ENCODE results near the gene TRAPPC10. TPM values are rescaled to one million over a fixed set of nuclear protein-coding genes. Genes with fewer than 3 reads are reported as not detected.
"Not testable (repeated sequence)": the region's sequence is repeated elsewhere in the genome, so short reads cannot be mapped to it uniquely, and the experiment has no call there.

TRAPPC10 gene
- total RNA-seq, 4 donors from 2014 or later = 20.9 to 31.9 (median 31.2) TPM

DNA sequence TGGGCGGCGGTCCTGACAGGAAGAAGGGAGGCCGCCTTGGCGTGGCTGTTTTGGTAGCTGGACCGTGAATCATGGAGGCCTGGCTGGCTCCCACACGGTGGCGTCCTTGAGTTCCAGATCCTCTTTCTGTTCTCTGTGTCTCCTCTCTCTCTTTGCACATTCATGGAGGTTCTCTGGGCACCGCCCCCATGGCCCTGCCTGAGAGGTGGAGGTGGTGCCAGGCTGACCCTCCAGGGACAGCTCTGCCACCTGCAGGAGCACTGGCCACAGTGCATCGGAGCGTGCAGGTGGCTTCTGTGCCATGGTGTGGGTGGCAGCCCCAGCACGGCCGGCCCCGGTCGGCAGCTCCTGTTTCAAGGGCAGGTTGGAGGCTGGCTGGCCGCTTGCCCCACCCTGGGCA lies 125.9 kb downstream of the TRAPPC10 start:
- H3K4me3 ChIP-seq (ENCODE audit: low read depth, poor library complexity, severe bottlenecking); intact Hi-C loops (cut with DNase I; ENCODE audit: low total_unique reads); DNase-seq (ENCODE audit: low spot score in 2 of 2): not testable (repeated sequence)
- no CpG with 5 or more reads among the region's 15 CpGs for WGBS, 2 donors

- 80% methylated on average over 4 of the region's 30 CpGs; no CpG with 5 or more reads in 1 of the 2 donors for WGBS, 2 donors
- DNase-seq (ENCODE audit: low spot score in 2 of 2) = peak; percentile 0 to 4
- H3K4me3 ChIP-seq (ENCODE audit: low read depth, poor library complexity, severe bottlenecking); intact Hi-C loops (cut with DNase I; ENCODE audit: low total_unique reads): not testable (repeated sequence)
Measured at GRCh38 chr21:44139787-44140551, 127.9 kb downstream of the TRAPPC10 start.

DNA sequence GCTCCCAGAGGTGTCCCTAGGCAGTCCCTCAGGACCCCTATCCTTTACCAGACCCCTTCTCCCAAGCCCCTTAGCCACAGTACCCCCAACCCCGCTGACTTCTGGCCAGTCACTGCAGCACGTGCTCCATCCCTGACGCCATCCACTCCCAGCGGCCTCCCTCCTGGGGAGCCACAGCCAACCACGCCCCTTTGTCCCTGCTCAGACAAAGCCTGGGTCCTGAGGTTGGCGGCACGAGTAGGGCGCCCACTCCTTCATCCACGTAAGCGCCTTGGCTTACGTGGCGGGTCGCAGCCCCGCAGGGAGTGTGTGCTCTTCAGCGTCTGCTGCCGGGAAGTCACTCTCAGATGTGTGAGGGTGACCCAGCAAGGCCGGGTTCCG lies 128.4 kb downstream of the TRAPPC10 start:
- DNase-seq (ENCODE audit: low spot score in 2 of 2); intact Hi-C loops (cut with DNase I; ENCODE audit: low total_unique reads); H3K4me3 ChIP-seq (ENCODE audit: low read depth, poor library complexity, severe bottlenecking): not testable (repeated sequence)
- no CpG with 5 or more reads among the region's 18 CpGs for WGBS, 2 donors

GRCh38 chr21:44142470-44142869 lies 130.4 kb downstream of the TRAPPC10 start:
- H3K4me3 ChIP-seq (ENCODE audit: low read depth, poor library complexity, severe bottlenecking); intact Hi-C loops (cut with DNase I; ENCODE audit: low total_unique reads); DNase-seq (ENCODE audit: low spot score in 2 of 2): not testable (repeated sequence)
- WGBS, 2 donors = no CpG with 5 or more reads among the region's 10 CpGs

DNA sequence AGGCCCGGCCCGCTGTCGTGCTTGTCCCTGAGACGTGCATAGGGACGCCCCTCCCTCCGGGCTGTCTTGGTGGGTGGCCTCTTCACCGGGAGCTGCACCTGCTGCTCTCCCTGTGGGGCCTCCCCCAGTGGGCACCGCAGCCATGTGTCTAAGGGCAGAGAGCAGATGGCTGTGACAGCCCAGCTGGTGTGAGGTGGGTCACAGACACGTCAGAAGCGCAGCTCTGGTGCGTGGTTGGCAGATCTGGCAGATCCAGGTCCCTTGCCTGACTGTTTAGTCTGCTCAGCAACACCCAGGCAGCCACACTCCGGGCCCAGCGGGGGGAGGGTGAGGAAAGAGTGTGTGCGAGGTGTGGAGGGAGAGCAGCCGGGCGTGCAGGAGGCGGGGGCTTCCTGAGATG lies 131.3 kb downstream of the TRAPPC10 start:
- WGBS, 2 donors = no CpG with 5 or more reads among the region's 17 CpGs
- intact Hi-C loops (cut with DNase I; ENCODE audit: low total_unique reads); DNase-seq (ENCODE audit: low spot score in 2 of 2); H3K4me3 ChIP-seq (ENCODE audit: low read depth, poor library complexity, severe bottlenecking): not testable (repeated sequence)

GRCh38 chr21:44143996-44144395 lies 131.9 kb downstream of the TRAPPC10 start:
- H3K4me3 ChIP-seq (ENCODE audit: low read depth, poor library complexity, severe bottlenecking); intact Hi-C loops (cut with DNase I; ENCODE audit: low total_unique reads); DNase-seq (ENCODE audit: low spot score in 2 of 2): not testable (repeated sequence)
- WGBS, 2 donors = no CpG with 5 or more reads among the region's 8 CpGs

DNA sequence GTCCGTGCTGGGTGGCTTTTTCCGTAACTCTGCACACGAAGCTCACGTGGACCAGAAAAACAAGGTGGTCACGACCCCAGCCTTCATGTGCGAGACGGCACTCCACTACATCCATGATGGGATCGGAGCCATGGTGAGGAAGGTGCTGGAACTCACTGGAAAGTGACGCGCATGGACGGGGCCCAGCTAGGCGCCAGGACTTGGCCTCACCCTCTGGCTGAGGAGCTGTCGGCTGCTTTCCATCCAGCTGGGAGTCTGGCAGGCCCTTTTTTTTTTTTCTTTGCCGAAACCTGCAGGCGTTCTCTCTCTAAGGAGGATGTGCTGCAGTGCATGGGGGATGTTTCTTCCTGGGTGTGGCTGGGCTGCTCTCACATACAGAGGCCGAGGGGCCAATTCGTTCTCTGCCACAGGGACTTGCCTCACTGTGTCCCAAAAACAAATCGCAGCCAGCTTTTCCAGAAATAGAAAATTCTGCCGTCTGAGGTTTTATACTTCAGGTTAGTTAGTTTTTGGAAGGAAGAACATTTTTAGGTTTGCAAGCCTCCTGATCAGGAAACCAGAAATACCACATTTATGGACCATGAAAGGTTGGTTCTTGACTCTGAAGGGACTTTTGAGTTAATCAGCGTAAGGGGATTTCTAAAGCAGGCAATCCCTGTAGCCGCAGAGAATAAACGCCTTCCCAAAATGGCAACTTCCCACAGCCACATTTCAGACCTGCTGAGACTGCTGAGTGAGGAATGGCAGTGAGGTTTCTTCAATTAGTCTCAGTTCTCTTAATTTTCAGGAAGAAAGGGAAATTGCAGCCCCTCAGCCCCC lies 132.9 kb downstream of the TRAPPC10 start:
- H3K4me3 ChIP-seq (ENCODE audit: low read depth, poor library complexity, severe bottlenecking); intact Hi-C loops (cut with DNase I; ENCODE audit: low total_unique reads); DNase-seq (ENCODE audit: low spot score in 2 of 2): not testable (repeated sequence)
- WGBS, 2 donors = no CpG with 5 or more reads among the region's 22 CpGs

DNA sequence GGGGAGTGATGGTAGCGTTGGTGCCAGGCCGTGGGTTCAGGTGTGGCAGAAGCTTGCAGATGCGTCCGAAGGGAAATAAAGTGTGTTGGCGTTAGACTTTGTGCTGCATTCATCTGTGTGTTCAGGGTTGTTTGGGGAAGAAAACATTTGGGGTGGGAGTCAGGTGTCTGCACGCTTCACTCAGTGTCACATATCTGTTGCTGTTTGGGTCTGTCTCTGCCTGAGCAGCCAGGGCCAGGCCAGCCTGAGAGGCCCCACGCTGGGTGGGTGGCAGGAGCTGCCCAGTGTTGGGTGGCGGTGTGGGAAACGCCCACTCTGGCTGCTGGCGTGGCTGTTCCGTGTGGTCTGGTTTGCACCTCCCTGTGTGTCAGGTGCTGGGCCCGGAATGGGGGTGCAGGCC lies 133.5 kb downstream of the TRAPPC10 start:
- DNase-seq (ENCODE audit: low spot score in 2 of 2); H3K4me3 ChIP-seq (ENCODE audit: low read depth, poor library complexity, severe bottlenecking); intact Hi-C loops (cut with DNase I; ENCODE audit: low total_unique reads): not testable (repeated sequence)
- WGBS, 2 donors = no CpG with 5 or more reads among the region's 12 CpGs

DNA sequence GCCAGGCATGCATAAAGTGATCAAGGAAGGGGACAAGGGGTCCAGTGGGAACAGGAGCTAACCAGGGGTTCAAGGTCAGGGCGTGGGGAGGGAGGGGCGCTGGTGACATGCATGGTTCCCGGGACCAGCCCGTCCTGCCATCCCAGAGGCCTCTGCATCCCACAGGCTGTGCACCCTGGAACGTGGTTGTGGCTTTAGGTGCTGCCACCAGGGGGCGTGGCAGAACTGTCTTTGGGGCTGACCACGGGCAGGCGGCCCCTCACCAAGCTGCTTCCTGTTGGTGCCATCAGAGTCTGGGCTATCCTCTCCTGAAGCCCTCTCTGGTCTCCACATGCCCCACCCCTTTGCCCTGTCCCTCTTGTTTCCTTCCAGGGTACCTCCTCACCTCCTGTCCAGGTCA lies 135.0 kb downstream of the TRAPPC10 start:
- H3K4me3 ChIP-seq (ENCODE audit: low read depth, poor library complexity, severe bottlenecking); intact Hi-C loops (cut with DNase I; ENCODE audit: low total_unique reads): not testable (repeated sequence)
- WGBS, 2 donors = no CpG with 5 or more reads among the region's 8 CpGs

GRCh38 chr21:44150255-44150654 lies 138.1 kb downstream of the TRAPPC10 start:
- DNase-seq (ENCODE audit: low spot score in 2 of 2); H3K4me3 ChIP-seq (ENCODE audit: low read depth, poor library complexity, severe bottlenecking); intact Hi-C loops (cut with DNase I; ENCODE audit: low total_unique reads): not testable (repeated sequence)
- no CpG with 5 or more reads among the region's 10 CpGs for WGBS, 2 donors

More for the DNA sequence above, 135.0 kb downstream of the TRAPPC10 start:
- not testable (repeated sequence) for DNase-seq (ENCODE audit: low spot score in 2 of 2)

GRCh38 chr21:44153214-44153888 lies 141.2 kb downstream of the TRAPPC10 start:
- WGBS, 2 donors = no CpG with 5 or more reads among the region's 21 CpGs
- H3K4me3 ChIP-seq (ENCODE audit: low read depth, poor library complexity, severe bottlenecking); DNase-seq (ENCODE audit: low spot score in 2 of 2); intact Hi-C loops (cut with DNase I; ENCODE audit: low total_unique reads): not testable (repeated sequence)

- WGBS, 2 donors = 60% methylated on average over 8 of the region's 17 CpGs; no CpG with 5 or more reads in 1 of the 2 donors
- intact Hi-C loops (cut with DNase I; ENCODE audit: low total_unique reads); H3K4me3 ChIP-seq (ENCODE audit: low read depth, poor library complexity, severe bottlenecking): not testable (repeated sequence)
- DNase-seq (ENCODE audit: low spot score in 2 of 2) = peak; percentile 16 to 76
Measured at GRCh38 chr21:44153889-44154228, 141.8 kb downstream of the TRAPPC10 start.

DNA sequence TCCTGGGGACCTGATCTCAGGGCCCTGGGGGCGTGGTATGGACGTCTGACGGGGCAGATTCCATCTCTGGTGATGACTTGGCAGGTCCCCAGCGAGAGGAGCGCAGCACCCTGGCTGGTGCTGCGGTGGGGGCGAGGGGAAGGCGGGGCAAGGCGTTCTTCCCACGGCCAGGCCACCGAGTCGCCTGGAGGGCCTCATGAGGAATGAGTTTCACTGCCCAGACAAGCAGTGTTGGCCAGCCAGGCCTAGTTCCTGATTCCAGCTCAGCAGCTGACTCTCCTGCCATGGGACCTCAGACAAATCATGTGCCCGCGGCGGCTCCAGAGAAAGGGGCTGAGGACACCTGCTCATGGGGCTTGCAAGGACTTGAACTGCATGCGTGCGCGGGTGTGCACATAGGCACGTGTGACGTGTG lies 142.7 kb downstream of the TRAPPC10 start:
- intact Hi-C loops (cut with DNase I; ENCODE audit: low total_unique reads); H3K4me3 ChIP-seq (ENCODE audit: low read depth, poor library complexity, severe bottlenecking); DNase-seq (ENCODE audit: low spot score in 2 of 2): not testable (repeated sequence)
- no CpG with 5 or more reads among the region's 20 CpGs for WGBS, 2 donors

GRCh38 chr21:44155231-44155993 lies 143.3 kb downstream of the TRAPPC10 start:
- H3K4me3 ChIP-seq (ENCODE audit: low read depth, poor library complexity, severe bottlenecking); DNase-seq (ENCODE audit: low spot score in 2 of 2); intact Hi-C loops (cut with DNase I; ENCODE audit: low total_unique reads): not testable (repeated sequence)
- no CpG with 5 or more reads among the region's 38 CpGs for WGBS, 2 donors

All from lower leg skin (tissue), 4 donors.